GM21423 (cell line): ENCODE results near the gene CPO.

ENCODE experiments used
- ATAC-seq: cut with Tn5 transposase; IDR thresholded peaks from one replicate; pipeline ENCODE4 v1.9.1; 2021; ENCODE audit warnings: mild to moderate bottlenecking, moderate library complexity; ENCODE audit not compliant: unreplicated experiment

The CPO gene

GRCh38 chr2:206971805-206972204 is 32.5 kb downstream of the CPO start:
- no peak for ATAC-seq

- ATAC-seq, result no peak
Observed at GRCh38 chr2:206974551-206974950, 35.2 kb downstream of the CPO start.

GRCh38 chr2:206978746-206979145 is 39.4 kb downstream of the CPO start:
- ATAC-seq, result no peak

- no peak for ATAC-seq
Observed at GRCh38 chr2:206979365-206979764, 40.0 kb downstream of the CPO start.

- ATAC-seq, result no peak
Observed at GRCh38 chr2:206979922-206980321, 40.6 kb downstream of the CPO start.

GRCh38 chr2:206980413-206980812 is 41.1 kb downstream of the CPO start:
- no peak for ATAC-seq

- ATAC-seq, result no peak
Observed at GRCh38 chr2:206981086-206981674, 41.9 kb downstream of the CPO start.

- ATAC-seq, result no peak
Observed at GRCh38 chr2:206981739-206982340, 42.5 kb downstream of the CPO start.

- ATAC-seq, result no peak
Observed at GRCh38 chr2:206982360-206982955, 43.1 kb downstream of the CPO start.

- ATAC-seq, result no peak
Observed at GRCh38 chr2:206983161-206983859, 44.0 kb downstream of the CPO start.

- no peak for ATAC-seq
Observed at GRCh38 chr2:206984206-206984605, 44.9 kb downstream of the CPO start.

GRCh38 chr2:206986943-206987342 is 47.6 kb downstream of the CPO start:
- no peak for ATAC-seq

GRCh38 chr2:206987810-206988209 is 48.5 kb downstream of the CPO start:
- ATAC-seq, result no peak

GRCh38 chr2:206988884-206989283 is 49.6 kb downstream of the CPO start:
- no peak for ATAC-seq

- peak; percentile 72 for ATAC-seq
Observed at GRCh38 chr2:206989311-206989710, 50.0 kb downstream of the CPO start.

- no peak for ATAC-seq
Observed at GRCh38 chr2:206990360-206990759, 51.0 kb downstream of the CPO start.

- no peak for ATAC-seq
Observed at GRCh38 chr2:206991070-206991469, 51.8 kb downstream of the CPO start.

- ATAC-seq, result no peak
Observed at GRCh38 chr2:206993396-206993911, 54.1 kb downstream of the CPO start.

- ATAC-seq, result no peak
Observed at GRCh38 chr2:206993964-206994363, 54.6 kb downstream of the CPO start.

- no peak for ATAC-seq
Observed at GRCh38 chr2:206996556-206997065, 57.3 kb downstream of the CPO start.
